Fibroblast of lung (primary cell): ENCODE measurements around the gene CSF2. TPM values are rescaled to one million over a fixed set of nuclear protein-coding genes. Genes with fewer than 3 reads are reported as not detected.

Experiments
- DNase-seq, 2 donors: peaks; one replicate each; pipeline versions ENCODE4 v3.0.0 to v3.0.0-alpha.2; 2010; ENCODE audit warnings: low read depth in 2 of 2
- H2AFZ ChIP-seq: 2 replicates; pipeline ENCODE4 v1.5.1; 2012; ENCODE audit warnings: low read length, control low read depth, inconsistent platforms
- H3K27ac ChIP-seq: 2 replicates; pipeline ENCODE4 v1.5.1; 2011; ENCODE audit warnings: low read length, control low read depth; ENCODE audit not compliant: insufficient read depth
- H3K27me3 ChIP-seq: 2 replicates; pipeline ENCODE4 v1.5.1; 2011; ENCODE audit warnings: mild to moderate bottlenecking, low read length; ENCODE audit not compliant: control insufficient read depth, insufficient read depth
- H3K36me3 ChIP-seq: 2 replicates; pipeline ENCODE4 v1.5.1; 2011; ENCODE audit warnings: low read length; ENCODE audit not compliant: control insufficient read depth, insufficient read depth
- H3K4me1 ChIP-seq: 2 replicates; pipeline ENCODE4 v1.5.1; 2011; ENCODE audit warnings: low read length; ENCODE audit not compliant: control insufficient read depth, insufficient read depth; ENCODE audit errors: extremely low read depth
- H3K4me2 ChIP-seq: 2 replicates; pipeline ENCODE4 v1.5.1; 2011; ENCODE audit warnings: low read length, control low read depth; ENCODE audit not compliant: insufficient read depth; ENCODE audit errors: extremely low read depth
- H3K4me3 ChIP-seq, 4 experiments: fragments of 200-600 bp in 1 of 4; sonication (generic) in 1 of 4; replicated peaks in 1 of 4; 2 replicates each; pipeline ENCODE4 v1.5.1; 2011 to 2016; ENCODE audit warnings: low read length in 4 of 4, low read depth in 3 of 4, mild to moderate bottlenecking in 3 of 4, control low read depth in 2 of 4, inconsistent platforms in 1 of 4, mixed read lengths in 1 of 4; ENCODE audit not compliant: insufficient read depth in 1 of 4; ENCODE audit errors: control extremely low read depth in 1 of 4
- H3K79me2 ChIP-seq: 2 replicates; pipeline ENCODE4 v1.5.1; 2012; ENCODE audit warnings: mild to moderate bottlenecking, low read length, inconsistent platforms; ENCODE audit not compliant: control insufficient read depth, insufficient read depth
- H3K9ac ChIP-seq: 2 replicates; pipeline ENCODE4 v1.5.1; 2011; ENCODE audit warnings: mild to moderate bottlenecking, low read length, control low read depth; ENCODE audit not compliant: insufficient read depth
- H3K9me3 ChIP-seq: 2 replicates; pipeline ENCODE4 v1.5.1; 2012; ENCODE audit warnings: low read depth, low read length; ENCODE audit not compliant: control insufficient read depth, insufficient read depth
- H4K20me1 ChIP-seq: 2 replicates; pipeline ENCODE4 v1.5.1; 2011; ENCODE audit warnings: low read length; ENCODE audit not compliant: control insufficient read depth, insufficient read depth; ENCODE audit errors: extremely low read depth
- EZH2 ChIP-seq: IDR thresholded peaks from 2 replicates; pipeline ENCODE4 v1.5.1; 2012; ENCODE audit warnings: low read length, control low read depth, mild to moderate bottlenecking; ENCODE audit errors: missing control alignments
- polyA plus RNA-seq, 2 donors: library from polyadenylated mRNA; depleted of rRNA in 1 of 2; stranded (reverse) in 1 of 2; unstranded in 1 of 2; fragments of >200 nt; gene quantifications; 2 replicates each; pipeline ENCODE4 v1.2.1, GENCODE V29; 2011 to 2012; ENCODE audit warnings: missing spikeins in 1 of 2
- total RNA-seq: library from RNA; depleted of rRNA; stranded (reverse); fragments of >200 nt; gene quantifications from 2 replicates; pipeline ENCODE4 v1.2.1, GENCODE V29; 2014
- TF ChIP-seq, protein P1 (sequence below), 2 donors: IDR thresholded peaks in 1 of 2; conservative IDR thresholded peaks in 1 of 2; 1 replicate in 1 of 2; 2 replicates in 1 of 2; pipeline ENCODE4 v1.5.1; 2011 to 2012; ENCODE audit warnings: low read length in 2 of 2, control low read depth in 1 of 2, inconsistent platforms in 1 of 2, low read depth in 1 of 2, mild to moderate bottlenecking in 1 of 2

The CSF2 gene
- total and polyA plus RNA-seq, 2 donors (not counting 1 experiment from before 2014, with no cell fraction given) = 0.09 to 0.66 TPM

DNA sequence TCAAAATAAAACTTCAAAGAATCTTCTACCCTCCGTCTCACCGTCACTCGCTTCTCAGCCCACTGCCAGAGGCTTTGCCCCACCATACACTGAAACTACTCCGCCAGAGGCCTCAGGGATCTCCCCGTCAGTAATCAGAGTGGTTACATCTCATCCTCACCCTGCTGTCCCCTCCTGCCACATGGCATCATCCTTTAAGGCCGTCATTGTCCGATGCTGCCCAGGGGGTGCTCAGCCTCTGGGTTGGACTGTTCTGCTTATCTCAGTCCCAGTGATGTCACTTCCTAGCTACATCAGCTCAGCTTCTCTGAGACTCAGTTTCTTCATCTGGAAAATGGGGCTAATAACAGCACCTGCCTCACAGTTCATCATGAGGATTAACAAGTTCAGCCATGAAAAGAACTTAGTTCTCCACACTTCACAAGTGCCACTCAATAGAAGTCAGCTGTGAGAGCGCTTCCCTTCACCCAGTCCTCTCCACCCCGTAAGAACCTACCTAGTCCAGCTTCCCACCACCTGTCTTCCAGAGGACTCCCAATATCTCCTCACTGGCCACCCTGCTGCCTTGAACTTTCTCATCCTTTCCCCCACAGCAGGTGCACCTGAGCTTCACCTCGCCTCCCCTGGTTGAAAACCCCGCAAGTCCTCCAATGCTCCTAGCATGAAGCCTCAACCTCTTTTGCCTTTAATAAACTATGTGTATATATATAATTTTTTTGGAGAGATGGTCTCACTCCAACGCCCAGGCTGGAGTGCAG is 15.9 kb upstream of the CSF2 start:
- Histone ChIP-seq H3K9me3 (no peaks in the 10 kb centered on the region), H3K79me2 (no peaks in the 10 kb centered on the region), H3K4me2 (no peak overlapping the region), H2AFZ (no peak overlapping the region), H4K20me1 (no peaks in the 10 kb centered on the region), H3K9ac (no peak overlapping the region), H3K4me3 (no peak overlapping the region), H3K27ac (no peak overlapping the region), H3K27me3 (peaks cover 5% of the 10 kb centered on the region), H3K4me1 (no peaks in the 10 kb centered on the region), H3K36me3 (no peaks in the 10 kb centered on the region)
- DNase-seq = no peak
- TF ChIP-seq, protein P1, sequence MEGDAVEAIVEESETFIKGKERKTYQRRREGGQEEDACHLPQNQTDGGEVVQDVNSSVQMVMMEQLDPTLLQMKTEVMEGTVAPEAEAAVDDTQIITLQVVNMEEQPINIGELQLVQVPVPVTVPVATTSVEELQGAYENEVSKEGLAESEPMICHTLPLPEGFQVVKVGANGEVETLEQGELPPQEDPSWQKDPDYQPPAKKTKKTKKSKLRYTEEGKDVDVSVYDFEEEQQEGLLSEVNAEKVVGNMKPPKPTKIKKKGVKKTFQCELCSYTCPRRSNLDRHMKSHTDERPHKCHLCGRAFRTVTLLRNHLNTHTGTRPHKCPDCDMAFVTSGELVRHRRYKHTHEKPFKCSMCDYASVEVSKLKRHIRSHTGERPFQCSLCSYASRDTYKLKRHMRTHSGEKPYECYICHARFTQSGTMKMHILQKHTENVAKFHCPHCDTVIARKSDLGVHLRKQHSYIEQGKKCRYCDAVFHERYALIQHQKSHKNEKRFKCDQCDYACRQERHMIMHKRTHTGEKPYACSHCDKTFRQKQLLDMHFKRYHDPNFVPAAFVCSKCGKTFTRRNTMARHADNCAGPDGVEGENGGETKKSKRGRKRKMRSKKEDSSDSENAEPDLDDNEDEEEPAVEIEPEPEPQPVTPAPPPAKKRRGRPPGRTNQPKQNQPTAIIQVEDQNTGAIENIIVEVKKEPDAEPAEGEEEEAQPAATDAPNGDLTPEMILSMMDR (conservative IDR thresholded peaks at IDR 0.05 in 1 of 2, IDR thresholded peaks at IDR 0.05 in 1 of 2; ENCODE audit: low read depth in 1 of 2, low read length in 2 of 2) = no peak
- TF ChIP-seq EZH2 = no peak

DNA sequence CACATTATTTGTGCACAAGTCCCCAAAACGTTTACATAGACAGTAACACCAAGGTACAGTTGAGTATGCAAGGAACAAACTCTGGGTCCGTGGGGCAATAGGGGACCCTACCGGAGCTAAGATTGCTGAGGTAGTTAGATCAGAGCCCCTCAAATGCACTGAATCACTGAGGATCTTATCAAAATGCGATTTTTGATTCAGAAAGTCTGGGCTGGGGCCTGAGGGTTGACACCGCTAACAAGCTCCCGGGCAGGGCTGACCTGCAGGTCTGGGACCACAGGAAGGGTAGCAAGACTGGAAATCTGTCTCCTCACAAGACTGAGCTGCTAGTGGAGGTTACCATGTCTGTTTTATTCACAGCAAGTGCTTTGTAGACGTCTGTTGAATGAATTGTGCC is 14.9 kb upstream of the CSF2 start:
- Histone ChIP-seq H2AFZ (no peak overlapping the region), H3K27ac (no peak overlapping the region), H3K27me3 (peaks cover 3% of the 10 kb centered on the region), H3K4me2 (no peak overlapping the region), H3K9me3 (no peaks in the 10 kb centered on the region), H3K79me2 (no peaks in the 10 kb centered on the region), H3K9ac (no peak overlapping the region), H3K36me3 (no peaks in the 10 kb centered on the region), H4K20me1 (no peaks in the 10 kb centered on the region), H3K4me3 (no peak overlapping the region), H3K4me1 (no peaks in the 10 kb centered on the region)
- no peak for DNase-seq
- TF ChIP-seq, protein P1 (conservative IDR thresholded peaks at IDR 0.05 in 1 of 2, IDR thresholded peaks at IDR 0.05 in 1 of 2; ENCODE audit: low read depth in 1 of 2, low read length in 2 of 2) = no peak
- TF ChIP-seq EZH2 = no peak

DNA sequence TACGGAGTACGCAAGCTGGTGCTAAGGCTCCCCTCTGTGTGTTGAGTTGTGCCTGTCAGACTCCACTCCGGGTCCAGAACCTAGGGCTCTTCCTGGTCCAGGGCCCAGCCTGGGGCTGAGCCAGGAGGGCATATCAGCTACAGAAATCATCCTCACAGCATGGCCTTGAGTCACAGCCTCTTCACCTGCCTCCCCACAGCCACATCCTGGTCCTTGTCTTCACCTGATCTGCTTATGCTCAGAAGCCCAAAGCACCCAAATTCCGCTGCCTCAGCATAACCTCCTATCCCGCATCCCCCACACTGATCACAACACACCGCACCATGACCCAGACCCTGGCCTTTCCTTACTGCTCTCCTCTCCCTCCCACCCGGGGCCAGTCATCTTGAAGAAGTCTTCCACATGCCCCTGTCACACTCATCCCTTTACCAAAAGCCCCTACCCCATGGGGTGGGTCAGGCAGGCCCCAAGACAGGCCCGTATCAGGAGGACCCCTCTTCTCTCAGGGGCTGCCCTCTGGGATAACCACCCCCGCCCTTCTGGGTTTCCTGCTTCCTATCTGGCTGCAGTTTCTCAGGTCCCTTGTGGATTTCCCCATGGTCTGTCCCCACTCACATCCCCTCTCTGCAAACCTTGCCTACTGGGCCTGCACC is 14.4 kb upstream of the CSF2 start:
- Histone ChIP-seq H3K9me3 (no peaks in the 10 kb centered on the region), H3K4me2 (no peak overlapping the region), H3K79me2 (no peaks in the 10 kb centered on the region), H2AFZ (no peak overlapping the region), H3K27ac (no peak overlapping the region), H3K9ac (no peak overlapping the region), H3K36me3 (no peaks in the 10 kb centered on the region), H3K27me3 (no peaks in the 10 kb centered on the region), H3K4me1 (no peaks in the 10 kb centered on the region), H3K4me3 (no peak overlapping the region), H4K20me1 (no peaks in the 10 kb centered on the region)
- no peak for DNase-seq
- TF ChIP-seq EZH2 = no peak
- TF ChIP-seq, protein P1 (conservative IDR thresholded peaks at IDR 0.05 in 1 of 2, IDR thresholded peaks at IDR 0.05 in 1 of 2; ENCODE audit: low read depth in 1 of 2, low read length in 2 of 2) = no peak
